VCaP (cell line): ENCODE results near the gene BCAR3.

ENCODE experiments used
- H3K27ac ChIP-seq: fragments of 450-650 bp; 2 replicates; pipeline ENCODE4 v1.5.1; 2017
- CTCF ChIP-seq: fragments of 450-650 bp; conservative IDR thresholded peaks from 2 replicates; pipeline ENCODE4 v1.5.1; 2017; ENCODE audit warnings: mild to moderate bottlenecking, moderate library complexity

Gene BCAR3

DNA sequence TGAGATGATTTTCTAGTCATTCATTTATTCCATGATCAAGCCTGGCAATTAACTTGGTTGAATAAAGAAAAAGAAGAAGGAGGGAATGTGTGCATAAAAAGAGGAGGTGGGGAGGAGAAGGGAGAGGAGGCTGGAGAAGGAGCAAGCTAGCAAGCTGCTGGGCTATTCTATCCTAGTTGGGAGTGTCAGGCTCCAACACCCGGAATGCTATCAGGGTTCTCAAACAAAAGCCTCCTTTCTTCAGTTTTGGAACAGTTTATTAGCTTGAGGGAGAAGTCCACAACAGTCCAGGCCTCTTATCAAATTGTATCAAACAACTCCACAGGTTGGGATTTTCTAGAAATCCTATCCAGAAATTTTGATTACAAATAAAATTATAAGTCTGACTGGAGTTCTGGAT, 80.0 kb downstream of the BCAR3 start:
- H3K27ac ChIP-seq = no peak overlapping the region

GRCh38 chr1:93600663-93601062, 81.0 kb downstream of the BCAR3 start:
- H3K27ac ChIP-seq = no peak overlapping the region
- TF ChIP-seq CTCF = no peak

More for the DNA sequence above, 80.0 kb downstream of the BCAR3 start:
- TF ChIP-seq CTCF = no peak

DNA sequence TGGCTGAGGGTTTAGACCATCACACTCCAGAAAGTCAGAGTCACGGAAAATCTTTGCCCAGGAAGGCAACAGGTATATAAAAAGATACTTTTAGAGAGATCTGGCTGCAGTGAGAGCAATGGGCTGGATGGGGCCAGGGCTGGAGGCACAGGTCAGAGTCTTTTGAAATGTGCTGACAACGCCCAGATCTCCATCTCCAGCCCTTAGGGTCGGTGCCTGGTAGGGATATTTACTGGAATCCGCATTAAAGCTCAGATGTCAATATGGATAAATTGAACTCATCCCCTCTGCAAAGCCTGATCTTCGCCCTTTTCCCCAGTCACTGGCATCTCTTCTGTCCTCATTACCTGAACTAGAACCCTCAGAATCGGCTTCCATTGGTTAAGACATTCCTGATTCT, 82.2 kb downstream of the BCAR3 start:
- TF ChIP-seq CTCF = no peak
- H3K27ac ChIP-seq = peak overlapping the region; percentile 99; the same call in 1 of the 2 replicates

- H3K27ac ChIP-seq = peak overlapping the region; percentile 99
- no peak for TF ChIP-seq CTCF
These were observed 82.7 kb downstream of the BCAR3 start for GRCh38 chr1:93598861-93599439.

DNA sequence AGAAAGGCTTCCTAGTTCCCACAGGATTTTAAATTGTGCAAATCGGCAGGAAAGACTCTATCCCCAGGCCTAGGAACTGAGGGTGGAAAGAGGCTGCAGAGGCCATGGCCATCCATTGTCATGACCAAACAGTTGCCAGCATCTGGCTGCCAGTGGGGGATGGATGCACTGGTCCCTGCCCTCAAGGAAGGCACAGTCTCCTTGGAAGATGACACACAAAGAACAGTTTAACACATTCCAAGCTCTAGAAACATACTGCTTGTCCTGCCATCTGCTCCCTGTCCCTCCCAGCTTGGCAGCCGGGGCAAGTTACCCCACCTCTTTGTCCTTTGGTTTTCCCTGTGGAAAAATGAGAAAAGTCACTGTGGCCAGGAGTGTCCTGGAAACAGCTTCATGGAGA, 83.2 kb downstream of the BCAR3 start:
- no peak for TF ChIP-seq CTCF
- peak overlapping the region; percentile 99 for H3K27ac ChIP-seq

DNA sequence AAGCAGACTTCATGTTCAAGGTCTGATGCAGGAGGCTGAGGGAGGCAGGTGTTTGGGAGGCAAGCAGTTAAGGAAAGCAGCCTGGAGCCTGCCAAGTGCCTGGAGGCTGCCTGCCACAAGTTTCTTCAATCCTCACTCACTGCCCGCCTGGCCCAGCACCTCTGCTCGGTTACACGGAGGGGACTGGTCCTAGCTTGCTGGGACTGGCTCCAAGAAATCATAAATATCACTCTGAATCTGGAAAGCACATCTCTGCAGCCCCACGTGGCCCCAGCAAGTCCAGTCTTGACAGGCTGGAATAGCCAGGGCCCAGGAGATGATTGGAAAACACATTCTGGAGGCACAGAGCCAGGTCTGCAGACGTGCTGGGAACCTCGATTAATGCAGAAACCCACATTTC, 83.9 kb downstream of the BCAR3 start:
- peak overlapping the region; percentile 99 for H3K27ac ChIP-seq
- no peak for TF ChIP-seq CTCF

- peak overlapping the region; percentile 99 for H3K27ac ChIP-seq
- TF ChIP-seq CTCF = no peak
These were observed 85.1 kb downstream of the BCAR3 start for GRCh38 chr1:93596329-93597089.
